T47D (cell line): Measurements from ENCODE around the gene RBM10.

ENCODE experiments used
- DNase-seq, 2 experiments: peaks; one replicate each; pipeline versions ENCODE4 v3.0.0 to v3.0.0-alpha.2; 2011 to 2012; ENCODE audit warnings: low read depth in 1 of 2, low spot score in 1 of 2
- JUND ChIP-seq: IDR thresholded peaks from 2 replicates; pipeline ENCODE4 v1.6.1; 2012; ENCODE audit warnings: low read depth
- in situ Hi-C: cut with HindIII; loops from 2 replicates; pipeline ENCODE4 v1.10.0; 2016; ENCODE audit warnings: low sequenced_read_pairs, low pct_unique_long_range_greater_than_20kb

The RBM10 gene

GRCh38 chrX:47212381-47213293, 67.6 kb downstream of the RBM10 start:
- no peak for TF ChIP-seq JUND
- in situ Hi-C loops, result no loop called here
- DNase-seq, result no peak

GRCh38 chrX:47214435-47215077, 69.5 kb downstream of the RBM10 start:
- no peak for TF ChIP-seq JUND
- in situ Hi-C loops, result no loop called here
- no peak for DNase-seq

GRCh38 chrX:47215291-47215900, 70.4 kb downstream of the RBM10 start:
- no peak for DNase-seq
- no peak for TF ChIP-seq JUND
- in situ Hi-C loops, result no loop called here

- in situ Hi-C loops, result no loop called here
- no peak for DNase-seq
- no peak for TF ChIP-seq JUND
These were observed 71.4 kb downstream of the RBM10 start for GRCh38 chrX:47216393-47216925.

GRCh38 chrX:47217121-47217851, 72.3 kb downstream of the RBM10 start:
- peak; percentile 17 to 87 for DNase-seq
- no peak for TF ChIP-seq JUND
- in situ Hi-C loops, result no loop called here

- peak; percentile 74 to 99 for DNase-seq
- in situ Hi-C loops, result no loop called here
- no peak for TF ChIP-seq JUND
These were observed 72.8 kb downstream of the RBM10 start for GRCh38 chrX:47217852-47218279.

GRCh38 chrX:47218280-47218919, 73.4 kb downstream of the RBM10 start, which contains the start of gene CDK16:
CDK16 (plus strand) TSS chrX:47218681; CDS start chrX:47223558, 4,877 bp downstream.
- TF ChIP-seq JUND, result no peak
- DNase-seq, result peak; percentile 79 to 90
- in situ Hi-C loops, result no loop called here

GRCh38 chrX:47218920-47219815, 74.1 kb downstream of the RBM10 start:
- in situ Hi-C loops, result no loop called here
- DNase-seq, result peak in 1 of 2 experiments; percentile 44
- no peak for TF ChIP-seq JUND

GRCh38 chrX:47221756-47222155, 76.7 kb downstream of the RBM10 start:
- no peak for DNase-seq
- in situ Hi-C loops, result no loop called here

GRCh38 chrX:47222751-47223350, 77.8 kb downstream of the RBM10 start:
- TF ChIP-seq JUND, result no peak
- in situ Hi-C loops, result no loop called here
- no peak for DNase-seq

More at GRCh38 chrX:47221756-47222155, 76.7 kb downstream of the RBM10 start:
- TF ChIP-seq JUND, result no peak
